ENCODE data around the gene TBX22.

DNA sequence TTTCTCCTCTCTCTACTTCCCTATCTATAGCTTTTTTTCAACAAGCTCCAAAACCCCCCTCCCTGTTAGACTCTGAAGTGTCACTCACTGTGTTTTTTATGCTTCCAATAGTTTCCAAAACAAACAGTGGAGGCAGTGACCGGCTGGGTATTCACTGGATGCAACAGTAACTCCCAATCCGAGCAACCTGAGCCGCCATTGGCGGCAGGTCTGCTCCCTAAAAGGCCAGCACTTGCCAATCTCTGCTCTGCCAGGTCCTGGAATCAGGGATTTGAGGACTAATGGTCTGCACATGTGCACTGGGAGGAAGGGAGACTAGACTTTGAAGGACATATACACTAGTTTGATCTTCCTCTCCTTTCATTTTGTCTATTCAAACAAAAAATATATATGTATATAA lies 7.1 kb downstream of the TBX22 start:
- TF ChIP-seq CTCF (IDR thresholded peaks at IDR 0.05; ENCODE audit: low read depth, low read length) (no peak), POLR2A (IDR thresholded peaks at IDR 0.05; ENCODE audit: extremely low read depth, insufficient read length) (no peak), MYC (IDR thresholded peaks at IDR 0.05; ENCODE audit: low read depth, low read length) (no peak)
